PC-9 (cell line): ENCODE results near the gene ANXA2. TPM values are rescaled to one million over a fixed set of nuclear protein-coding genes. Genes with fewer than 3 reads are reported as not detected.
A peak's percentile ranks its signal among the peaks of the same experiment; 100 is the strongest.
"Not testable (repeated sequence)": the region's sequence is repeated elsewhere in the genome, so short reads cannot be mapped to it uniquely, and the experiment has no call there.

Experiments
- BruUV-seq: library from RNA; stranded (reverse); fragments of 400-500 nt; replicated peaks from 2 replicates; lab custom pipeline; 2021; lab: Mats Ljungman, UMichigan
- CTCF ChIA-PET: fragments of 300-600 bp; sonication (Branson Sonifier 250); formaldehyde crosslinking; loops from one replicate; lab custom pipeline; 2022; ENCODE audit warnings: antibody characterized with exemption; lab: Charles Lee
- POLR2A ChIA-PET: fragments of 300-600 bp; sonication (Branson Sonifier 250); formaldehyde crosslinking; loops from one replicate; lab custom pipeline; 2022; ENCODE audit warnings: antibody characterized with exemption; ENCODE audit not compliant: unreplicated experiment; lab: Charles Lee
- DNase-seq, 2 experiments: peaks; one replicate each; pipeline versions ENCODE4 v3.0.0 to v3.0.0-alpha.2; 2015 to 2022; ENCODE audit warnings: mixed read lengths in 1 of 2
- H2AFZ ChIP-seq: fragments of 200-600 bp; sonication (generic); 2 replicates; pipeline ENCODE4 v1.8.1; 2017; ENCODE audit warnings: antibody characterized with exemption
- H3F3A ChIP-seq: fragments of 200-600 bp; sonication (generic); 2 replicates; pipeline ENCODE4 v1.8.1; 2017; ENCODE audit warnings: antibody characterized with exemption, mild to moderate bottlenecking, low read depth; ENCODE audit not compliant: insufficient read depth
- H3K27ac ChIP-seq: fragments of 200-600 bp; sonication (generic); 2 replicates; pipeline ENCODE4 v1.6.1; 2016; ENCODE audit warnings: mixed run types
- H3K27me3 ChIP-seq: fragments of 200-600 bp; sonication (generic); 2 replicates; pipeline ENCODE4 v1.6.1; 2016; ENCODE audit warnings: low read depth, mixed run types; ENCODE audit not compliant: insufficient read depth
- H3K36me3 ChIP-seq: fragments of 200-600 bp; sonication (generic); 2 replicates; pipeline ENCODE4 v1.6.1; 2016; ENCODE audit warnings: low read depth, mixed run types
- H3K4me1 ChIP-seq: fragments of 200-600 bp; sonication (generic); replicated peaks from 2 replicates; pipeline ENCODE4 v1.6.1; 2016; ENCODE audit warnings: mixed run types; ENCODE audit not compliant: insufficient read depth
- H3K4me2 ChIP-seq: fragments of 200-600 bp; sonication (generic); 2 replicates; pipeline ENCODE4 v1.6.1; 2017; ENCODE audit warnings: mixed run types
- H3K4me3 ChIP-seq: fragments of 200-600 bp; sonication (generic); 2 replicates; pipeline ENCODE4 v1.6.1; 2016; ENCODE audit warnings: mixed run types
- H3K79me2 ChIP-seq: fragments of 200-600 bp; sonication (generic); 2 replicates; pipeline ENCODE4 v1.6.1; 2017; ENCODE audit warnings: low read depth, mixed run types
- H3K9me2 ChIP-seq: fragments of 200-600 bp; sonication (generic); 2 replicates; pipeline ENCODE4 v1.8.1; 2017; ENCODE audit warnings: mild to moderate bottlenecking; ENCODE audit not compliant: insufficient read depth
- H3K9me3 ChIP-seq: fragments of 200-600 bp; sonication (generic); 2 replicates; pipeline ENCODE4 v1.8.1; 2016; ENCODE audit warnings: low read depth; ENCODE audit not compliant: insufficient read depth
- H4K20me1 ChIP-seq: fragments of 200-600 bp; sonication (generic); 2 replicates; pipeline ENCODE4 v1.8.1; 2017; ENCODE audit not compliant: insufficient read depth
- EZH2 ChIP-seq: fragments of 200-600 bp; sonication (generic); IDR thresholded peaks from 2 replicates; pipeline ENCODE4 v1.8.0; 2017; ENCODE audit warnings: antibody characterized with exemption, low read depth
- intact Hi-C: fragments of 100-400 bp; cut with micrococcal nuclease; formaldehyde crosslinking; loops from one replicate; pipeline ENCODE4 v1.10.0; 2022; ENCODE audit not compliant: unreplicated experiment
- total RNA-seq: library from RNA; stranded (reverse); gene quantifications from 2 replicates; pipeline ENCODE4 v1.2.3, GENCODE V29; 2021
- TF ChIP-seq, protein P1 (sequence below): fragments of 200-600 bp; sonication (generic); conservative IDR thresholded peaks from 2 replicates; pipeline ENCODE4 v1.6.1; 2017; ENCODE audit warnings: mixed run types, antibody characterized with exemption, mild to moderate bottlenecking, moderate library complexity

Gene ANXA2
- total RNA-seq, 1 experiment from 2014 or later: 1,720 TPM

GRCh38 chr15:60414016-60414682 is 16.4 kb upstream of the ANXA2 start:
- H2AFZ ChIP-seq: no peak overlapping the region
- peak in 1 of 2 experiments; percentile 63 for DNase-seq
- peak overlapping the region; percentile 50; the same call in 1 of the 2 replicates for H3K27ac ChIP-seq
- H4K20me1 ChIP-seq: no peaks in the 10 kb centered on the region
- no peaks in the 10 kb centered on the region for H3K27me3 ChIP-seq
- ChIA-PET POLR2A (interaction anchor here (0.6 to 0.7 kb wide), 6 partner anchors 10 to 1521 kb away, joined by 3 to 12 read pairs (median 4); no protein-coding TSS in a partner anchor), CTCF (no interaction called here)
- peaks cover 2% of the 10 kb centered on the region; the same call in 1 of the 2 replicates for H3F3A ChIP-seq
- H3K9me2 ChIP-seq: no peaks in the 10 kb centered on the region
- no TSS peak for BruUV-seq
- H3K9me3 ChIP-seq: no peaks in the 10 kb centered on the region
- peaks cover 16% of the 10 kb centered on the region for H3K4me1 ChIP-seq
- peak overlapping the region; percentile 34; the same call in 1 of the 2 replicates for H3K4me2 ChIP-seq
- TF ChIP-seq EZH2: no peak
- TF ChIP-seq, protein P1, sequence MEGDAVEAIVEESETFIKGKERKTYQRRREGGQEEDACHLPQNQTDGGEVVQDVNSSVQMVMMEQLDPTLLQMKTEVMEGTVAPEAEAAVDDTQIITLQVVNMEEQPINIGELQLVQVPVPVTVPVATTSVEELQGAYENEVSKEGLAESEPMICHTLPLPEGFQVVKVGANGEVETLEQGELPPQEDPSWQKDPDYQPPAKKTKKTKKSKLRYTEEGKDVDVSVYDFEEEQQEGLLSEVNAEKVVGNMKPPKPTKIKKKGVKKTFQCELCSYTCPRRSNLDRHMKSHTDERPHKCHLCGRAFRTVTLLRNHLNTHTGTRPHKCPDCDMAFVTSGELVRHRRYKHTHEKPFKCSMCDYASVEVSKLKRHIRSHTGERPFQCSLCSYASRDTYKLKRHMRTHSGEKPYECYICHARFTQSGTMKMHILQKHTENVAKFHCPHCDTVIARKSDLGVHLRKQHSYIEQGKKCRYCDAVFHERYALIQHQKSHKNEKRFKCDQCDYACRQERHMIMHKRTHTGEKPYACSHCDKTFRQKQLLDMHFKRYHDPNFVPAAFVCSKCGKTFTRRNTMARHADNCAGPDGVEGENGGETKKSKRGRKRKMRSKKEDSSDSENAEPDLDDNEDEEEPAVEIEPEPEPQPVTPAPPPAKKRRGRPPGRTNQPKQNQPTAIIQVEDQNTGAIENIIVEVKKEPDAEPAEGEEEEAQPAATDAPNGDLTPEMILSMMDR: no peak
- no peaks in the 10 kb centered on the region for H3K79me2 ChIP-seq
- H3K36me3 ChIP-seq: no peaks in the 10 kb centered on the region
- intact Hi-C loops: no loop called here
- no peak overlapping the region for H3K4me3 ChIP-seq

DNA sequence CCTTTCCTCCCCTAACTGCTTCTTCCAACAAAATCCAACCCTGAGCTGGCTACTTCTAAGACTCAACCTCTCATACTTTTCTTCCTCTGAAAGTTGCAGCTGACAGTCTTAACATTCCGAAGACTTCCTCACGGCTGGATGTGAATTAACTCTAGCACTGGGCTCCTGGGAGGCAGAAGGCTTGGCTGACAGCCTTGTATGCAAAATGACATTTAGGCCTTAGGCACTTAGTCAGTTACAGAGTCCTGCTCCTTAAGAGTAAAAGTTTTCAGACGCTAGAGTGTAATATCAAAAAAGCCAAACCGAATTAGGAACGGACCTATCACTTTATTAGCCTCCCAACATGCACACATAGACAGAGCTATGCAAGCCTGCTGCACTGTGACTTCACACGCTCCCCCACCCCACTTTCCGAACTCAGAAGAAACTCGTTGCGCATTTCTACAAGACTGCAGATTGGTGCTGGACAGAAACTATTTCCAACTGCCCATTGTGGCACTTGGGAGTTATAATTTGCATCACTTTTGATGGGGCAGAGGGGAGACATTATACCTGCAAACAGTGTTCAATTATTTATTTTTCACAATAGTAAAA is 15.5 kb upstream of the ANXA2 start:
- Histone ChIP-seq H3K4me3 (no peak overlapping the region), H3F3A (peaks cover 8% of the 10 kb centered on the region; the same call in 1 of the 2 replicates), H4K20me1 (no peaks in the 10 kb centered on the region), H3K27me3 (no peaks in the 10 kb centered on the region), H3K79me2 (no peaks in the 10 kb centered on the region), H2AFZ (no peak overlapping the region), H3K9me3 (no peaks in the 10 kb centered on the region), H3K27ac (peak overlapping the region; percentile 49; the same call in 1 of the 2 replicates), H3K9me2 (no peaks in the 10 kb centered on the region), H3K4me1 (peaks cover 21% of the 10 kb centered on the region), H3K4me2 (no peak overlapping the region), H3K36me3 (no peaks in the 10 kb centered on the region)
- TF ChIP-seq, protein P1: no peak
- no peak for TF ChIP-seq EZH2
- DNase-seq: no peak
- ChIA-PET POLR2A (interaction anchor here (0.6 to 0.7 kb wide), 5 partner anchors 10 to 1520 kb away, joined by 3 to 12 read pairs (median 4); no protein-coding TSS in a partner anchor), CTCF (no interaction called here)
- intact Hi-C loops: no loop called here
- BruUV-seq: no TSS peak

DNA sequence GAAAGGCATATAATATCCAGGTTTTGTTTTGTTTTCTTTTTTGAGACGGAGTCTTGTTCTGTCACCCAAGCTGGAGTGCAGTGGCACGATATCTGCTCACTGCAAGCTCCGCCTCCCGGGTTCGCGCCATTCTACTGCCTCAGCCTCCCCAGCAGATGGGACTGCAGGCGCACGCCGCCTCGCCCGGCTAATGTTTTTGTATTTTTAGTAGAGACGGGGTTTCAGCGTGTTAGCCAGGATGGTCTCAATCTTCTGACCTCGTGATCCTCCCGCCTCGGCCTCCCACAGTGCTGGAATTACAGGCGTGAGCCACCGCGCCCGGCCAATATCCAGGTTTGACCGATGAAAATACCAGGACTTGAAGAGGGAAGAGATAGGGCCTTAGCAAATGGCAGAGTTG is 15.0 kb upstream of the ANXA2 start:
- H3K27me3 ChIP-seq, H3K9me3 ChIP-seq, BruUV-seq, H4K20me1 ChIP-seq, DNase-seq, CTCF ChIA-PET, H3K4me3 ChIP-seq, H2AFZ ChIP-seq, H3K9me2 ChIP-seq, H3K4me2 ChIP-seq, intact Hi-C loops, H3K79me2 ChIP-seq, H3K27ac ChIP-seq, H3K36me3 ChIP-seq: not testable (repeated sequence)
- peaks cover 27% of the 10 kb centered on the region for H3K4me1 ChIP-seq
- POLR2A ChIA-PET: interaction anchor here (0.6 kb wide), 1 partner anchor 23 kb away, joined by 3 read pairs; no protein-coding TSS in a partner anchor
- H3F3A ChIP-seq: peaks cover 12% of the 10 kb centered on the region; the same call in 1 of the 2 replicates
